ENCODE data around the gene MCRIP2. TPM values are rescaled to one million over a fixed set of nuclear protein-coding genes. Genes with fewer than 3 reads are reported as not detected.

The MCRIP2 gene
- total and polyA plus RNA-seq, 12 donors, result 68.8 to 474 (median 95.2) TPM

DNA sequence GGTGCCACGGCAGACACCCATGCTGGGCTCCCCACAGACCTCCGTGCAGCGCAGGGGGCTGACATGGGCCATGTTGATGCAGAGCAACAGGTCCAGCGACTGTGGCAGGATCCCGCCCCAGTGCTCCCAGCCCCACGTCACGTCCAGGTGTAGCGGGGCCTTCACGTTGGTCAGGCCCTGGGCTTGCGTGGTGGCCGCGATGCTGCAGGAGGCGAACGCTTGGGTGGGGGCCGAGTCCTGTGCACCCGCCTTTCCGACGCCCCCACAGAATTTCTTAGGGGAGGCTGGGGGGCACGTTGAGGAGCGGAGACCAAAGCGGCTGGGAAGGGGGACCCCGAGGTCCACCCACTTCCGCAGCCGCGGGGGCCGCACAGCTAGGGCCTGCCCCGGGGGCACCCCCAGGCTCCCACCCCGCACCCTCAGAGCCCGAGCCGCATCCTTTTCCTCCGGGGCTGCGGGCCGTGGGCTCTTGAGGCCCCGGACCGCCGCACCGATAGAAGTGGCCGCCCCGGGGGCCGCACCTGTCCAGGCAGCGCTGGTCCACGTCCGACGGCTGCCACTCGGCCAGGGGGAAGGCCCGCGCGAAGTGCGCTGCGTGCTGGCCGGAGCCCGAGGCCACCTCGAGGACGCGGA, 5.9 kb upstream of the MCRIP2 start:
- Histone ChIP-seq H3K27me3 (no peaks in the 10 kb centered on the region), H3K4me1 (peaks cover 14 to 39% (median 32%) of the 10 kb centered on the region in 9 donors), H3K27ac (peak overlapping the region in 9 of 10 donors; percentile 90 to 99 (median 96)), H3K9me3 (no peaks in the 10 kb centered on the region), H3K4me3 (peak overlapping the region; percentile 39 to 93 (median 86)), H3K36me3 (peaks cover 0 to 21% (median 0%) of the 10 kb centered on the region in 9 donors)
- DNase-seq (peak in 1 of 2 donors; percentile 23), ATAC-seq (peak in 2 of 8 donors; percentile 0 to 1)
- WGBS, 2 donors, result 5 to 8% methylated on average over 53 to 55 of the region's 55 CpGs
- TF ChIP-seq, protein P1, sequence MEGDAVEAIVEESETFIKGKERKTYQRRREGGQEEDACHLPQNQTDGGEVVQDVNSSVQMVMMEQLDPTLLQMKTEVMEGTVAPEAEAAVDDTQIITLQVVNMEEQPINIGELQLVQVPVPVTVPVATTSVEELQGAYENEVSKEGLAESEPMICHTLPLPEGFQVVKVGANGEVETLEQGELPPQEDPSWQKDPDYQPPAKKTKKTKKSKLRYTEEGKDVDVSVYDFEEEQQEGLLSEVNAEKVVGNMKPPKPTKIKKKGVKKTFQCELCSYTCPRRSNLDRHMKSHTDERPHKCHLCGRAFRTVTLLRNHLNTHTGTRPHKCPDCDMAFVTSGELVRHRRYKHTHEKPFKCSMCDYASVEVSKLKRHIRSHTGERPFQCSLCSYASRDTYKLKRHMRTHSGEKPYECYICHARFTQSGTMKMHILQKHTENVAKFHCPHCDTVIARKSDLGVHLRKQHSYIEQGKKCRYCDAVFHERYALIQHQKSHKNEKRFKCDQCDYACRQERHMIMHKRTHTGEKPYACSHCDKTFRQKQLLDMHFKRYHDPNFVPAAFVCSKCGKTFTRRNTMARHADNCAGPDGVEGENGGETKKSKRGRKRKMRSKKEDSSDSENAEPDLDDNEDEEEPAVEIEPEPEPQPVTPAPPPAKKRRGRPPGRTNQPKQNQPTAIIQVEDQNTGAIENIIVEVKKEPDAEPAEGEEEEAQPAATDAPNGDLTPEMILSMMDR (IDR thresholded peaks at IDR 0.05), result no peak
- intact Hi-C loops (cut with DNase I), result loop anchor here in 3 of 10 donors (2.0 to 5.0 kb wide), 3 partner anchors 43 to 47 kb away; partner anchors contain the start of gene RAB40C (in 2 of the 3)

DNA sequence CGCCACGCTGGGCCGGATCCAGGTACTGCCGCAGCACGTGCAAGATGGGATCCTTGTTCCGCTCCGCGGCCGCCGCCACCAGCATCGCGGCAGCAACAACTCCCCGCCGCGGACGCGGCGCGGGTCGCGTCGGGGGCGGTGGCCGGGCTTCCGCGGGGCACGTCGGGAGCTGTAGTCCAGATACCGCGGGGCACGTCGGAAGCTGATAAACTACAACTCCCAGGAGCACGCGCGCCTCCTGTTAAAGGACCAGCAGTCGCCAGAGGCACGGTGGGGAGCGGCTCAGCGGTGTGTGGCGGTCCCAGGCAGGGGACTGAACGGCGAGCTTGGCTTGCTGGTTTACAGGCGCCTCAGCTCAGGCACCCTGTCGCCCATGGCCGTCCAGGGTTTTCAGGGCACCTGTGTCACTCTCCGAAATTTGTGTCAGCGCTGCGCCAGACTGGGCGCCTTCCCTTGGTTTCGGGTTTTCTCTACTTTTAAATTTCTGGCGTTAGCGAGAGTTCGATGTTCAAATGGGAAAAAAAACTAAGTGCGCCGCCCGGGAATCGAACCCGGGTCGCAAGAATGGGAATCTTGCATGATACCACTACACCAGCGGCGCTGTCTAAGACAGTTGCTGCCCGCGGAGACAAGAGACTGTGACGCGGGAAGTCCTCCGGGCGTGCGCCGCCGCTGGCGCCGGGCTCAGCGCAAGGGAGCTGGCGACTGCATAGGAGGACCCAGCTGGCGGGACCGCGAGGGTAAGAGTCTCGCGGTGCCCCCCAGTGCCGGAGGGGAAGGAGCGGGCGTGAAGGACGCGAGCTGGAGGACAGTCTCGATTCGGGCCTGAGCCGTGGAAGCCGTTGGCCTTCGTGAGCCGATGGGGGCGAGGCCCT, 5.2 kb upstream of the MCRIP2 start, which contains the start of gene METTL26:
Gene METTL26, minus strand, starts transcription at position 100 of the 875 bp plus-strand sequence. Its CDS starts 15 bp downstream, at position 85.
- no peaks in the 10 kb centered on the region for H3K9me3 ChIP-seq
- intact Hi-C loops (cut with DNase I), result loop anchor here in 3 of 10 donors (2.0 to 5.0 kb wide), 3 partner anchors 44 to 48 kb away; partner anchors contain the start of gene RAB40C (in 2 of the 3)
- TF ChIP-seq, protein P1 (IDR thresholded peaks at IDR 0.05), result peak in 1 of 9 donors; percentile 27
- no peaks in the 10 kb centered on the region for H3K27me3 ChIP-seq
- DNase-seq, result peak; percentile 95 to 96
- peak within 1 kb of the TSS; percentile 77 to 99 (median 95) for H3K27ac ChIP-seq
- H3K4me3 ChIP-seq, result peak within 1 kb of the TSS; percentile 39 to 93 (median 86)
- ATAC-seq, result peak; percentile 84 to 95 (median 91)
- H3K4me1 ChIP-seq, result peaks cover 10 to 34% (median 27%) of the 10 kb centered on the region in 9 donors
- peaks cover 0 to 21% (median 0%) of the 10 kb centered on the region in 9 donors for H3K36me3 ChIP-seq
- WGBS, 2 donors, result 0 to 1% methylated on average over 91 of the region's 91 CpGs

DNA sequence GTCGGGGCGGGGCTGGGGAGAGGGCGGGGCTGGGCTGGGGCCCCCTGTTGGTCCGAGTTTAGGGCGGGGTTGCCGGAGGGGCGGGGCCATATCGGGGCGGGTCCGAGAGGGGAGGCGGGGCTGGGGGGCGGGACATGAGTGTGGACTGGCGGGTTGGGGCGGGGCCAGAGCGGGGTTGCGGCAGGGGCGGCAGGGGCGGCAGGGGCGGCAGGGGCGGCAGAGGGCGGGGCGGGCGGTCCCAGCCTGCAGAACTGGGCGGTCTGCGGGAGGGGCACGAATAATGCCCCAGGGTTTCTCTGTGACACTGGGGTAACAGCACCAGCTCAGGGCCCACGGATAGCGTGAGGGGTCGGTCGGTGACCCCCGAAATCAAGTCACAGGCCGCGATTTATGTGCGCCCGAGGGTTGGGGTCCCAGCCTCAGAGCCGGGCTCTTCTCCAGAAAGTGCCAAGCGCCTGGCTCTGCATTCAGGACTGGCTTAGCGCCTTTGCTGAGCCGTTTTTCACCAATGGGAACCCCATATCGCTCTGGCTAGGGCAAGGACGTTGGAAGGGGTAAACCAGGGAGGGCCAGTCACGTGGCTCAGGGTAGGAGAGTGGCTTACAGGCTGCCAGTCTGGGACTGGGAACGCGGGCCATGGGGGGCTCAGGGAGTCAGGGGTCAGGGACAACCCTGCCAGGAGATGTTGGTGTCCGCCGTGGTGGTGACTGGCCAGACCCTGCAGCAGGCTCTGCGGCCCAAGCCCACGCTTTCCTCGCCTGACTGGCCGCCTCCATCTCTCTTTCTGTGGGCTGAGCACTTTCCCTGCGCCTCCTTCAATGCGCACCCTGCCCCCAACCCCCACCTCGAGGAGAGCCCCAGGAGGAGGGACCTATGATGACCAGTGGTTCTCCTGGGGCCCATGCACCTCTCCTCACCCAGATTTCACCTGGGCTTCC, 4.3 kb upstream of the MCRIP2 start:
- peaks cover 0 to 21% (median 0%) of the 10 kb centered on the region in 9 donors for H3K36me3 ChIP-seq
- TF ChIP-seq, protein P1 (IDR thresholded peaks at IDR 0.05), result no peak
- H3K27ac ChIP-seq, result peak overlapping the region; percentile 17 to 99 (median 95)
- H3K9me3 ChIP-seq, result no peaks in the 10 kb centered on the region
- intact Hi-C loops (cut with DNase I), result loop anchor here in 3 of 10 donors (2.0 to 5.0 kb wide), 3 partner anchors 45 to 49 kb away; partner anchors contain the start of gene RAB40C (in 2 of the 3)
- ATAC-seq (peak; percentile 73 to 89 (median 84)), DNase-seq (peak; percentile 92 to 96)
- peaks cover 10 to 36% (median 27%) of the 10 kb centered on the region in 9 donors for H3K4me1 ChIP-seq
- H3K27me3 ChIP-seq, result no peaks in the 10 kb centered on the region
- 18 to 20% methylated on average over 42 to 53 of the region's 53 CpGs for WGBS, 2 donors
- H3K4me3 ChIP-seq, result peak overlapping the region; percentile 39 to 93 (median 86)

Data from heart right ventricle (tissue), 16 donors.